ENCODE results near the gene GLS.

DNA sequence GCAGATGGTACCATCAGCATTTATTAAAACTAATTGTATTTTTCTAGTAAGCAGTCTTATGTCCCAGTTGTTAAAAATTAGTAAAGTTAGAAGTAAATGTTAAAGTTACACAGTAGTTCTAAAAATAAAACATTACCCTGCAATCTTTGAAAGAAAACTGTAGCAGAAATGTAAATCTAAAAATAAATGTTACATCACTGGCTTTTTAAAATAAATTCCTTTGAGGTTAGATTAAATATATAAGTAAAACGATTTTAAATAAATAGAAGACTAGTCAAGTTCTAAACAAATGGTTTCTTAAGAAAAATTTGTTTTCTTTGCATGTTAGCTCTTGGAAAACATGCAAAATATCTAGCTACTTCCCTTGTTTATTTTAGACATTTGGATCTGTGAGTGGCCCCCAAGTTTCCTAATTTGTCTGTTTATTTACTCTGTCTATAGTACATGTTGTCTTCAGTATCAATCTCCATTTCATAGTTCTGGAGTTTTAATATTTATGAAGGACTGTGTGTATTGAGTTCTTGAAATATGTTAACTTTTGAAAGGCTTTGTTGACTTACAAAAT is 58.2 kb downstream of the GLS start:
- TF ChIP-seq, protein P1, sequence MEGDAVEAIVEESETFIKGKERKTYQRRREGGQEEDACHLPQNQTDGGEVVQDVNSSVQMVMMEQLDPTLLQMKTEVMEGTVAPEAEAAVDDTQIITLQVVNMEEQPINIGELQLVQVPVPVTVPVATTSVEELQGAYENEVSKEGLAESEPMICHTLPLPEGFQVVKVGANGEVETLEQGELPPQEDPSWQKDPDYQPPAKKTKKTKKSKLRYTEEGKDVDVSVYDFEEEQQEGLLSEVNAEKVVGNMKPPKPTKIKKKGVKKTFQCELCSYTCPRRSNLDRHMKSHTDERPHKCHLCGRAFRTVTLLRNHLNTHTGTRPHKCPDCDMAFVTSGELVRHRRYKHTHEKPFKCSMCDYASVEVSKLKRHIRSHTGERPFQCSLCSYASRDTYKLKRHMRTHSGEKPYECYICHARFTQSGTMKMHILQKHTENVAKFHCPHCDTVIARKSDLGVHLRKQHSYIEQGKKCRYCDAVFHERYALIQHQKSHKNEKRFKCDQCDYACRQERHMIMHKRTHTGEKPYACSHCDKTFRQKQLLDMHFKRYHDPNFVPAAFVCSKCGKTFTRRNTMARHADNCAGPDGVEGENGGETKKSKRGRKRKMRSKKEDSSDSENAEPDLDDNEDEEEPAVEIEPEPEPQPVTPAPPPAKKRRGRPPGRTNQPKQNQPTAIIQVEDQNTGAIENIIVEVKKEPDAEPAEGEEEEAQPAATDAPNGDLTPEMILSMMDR (IDR thresholded peaks at IDR 0.05): no peak
- TF ChIP-seq POLR2AphosphoS5 (IDR thresholded peaks at IDR 0.05; ENCODE audit: insufficient read depth in 1 of 2, low read depth in 1 of 2): no peak

Measured in vagina (tissue), 2 donors.